Islet precursor cell (in vitro differentiated cells): ENCODE data around the gene PLXDC1.
A peak's percentile ranks its signal among the peaks of the same experiment; 100 is the strongest.
"Not testable (repeated sequence)": the region's sequence is repeated elsewhere in the genome, so short reads cannot be mapped to it uniquely, and the experiment has no call there.

ENCODE experiments used
- DNase-seq: peaks from one replicate; pipeline ENCODE4 v3.0.0-alpha.2; 2018

Gene PLXDC1

GRCh38 chr17:39057701-39058206, 93.7 kb downstream of the PLXDC1 start:
- DNase-seq = peak; percentile 29

- peak; percentile 20 for DNase-seq
Observed at GRCh38 chr17:39054111-39054645, 97.3 kb downstream of the PLXDC1 start.

- DNase-seq = not testable (repeated sequence)
Observed at GRCh38 chr17:39052423-39052822, 99.0 kb downstream of the PLXDC1 start.

- DNase-seq = peak; percentile 52
Observed at GRCh38 chr17:39051001-39051585, 100.3 kb downstream of the PLXDC1 start.

GRCh38 chr17:39045948-39046679, 105.3 kb downstream of the PLXDC1 start:
- peak; percentile 90 for DNase-seq

GRCh38 chr17:39036009-39036408, 115.4 kb downstream of the PLXDC1 start:
- DNase-seq = peak; percentile 97

- DNase-seq = not testable (repeated sequence)
Observed at GRCh38 chr17:39035578-39035977, 115.9 kb downstream of the PLXDC1 start.

GRCh38 chr17:39028690-39029089, 122.7 kb downstream of the PLXDC1 start:
- peak; percentile 46 for DNase-seq

- peak; percentile 71 for DNase-seq
Observed at GRCh38 chr17:39027455-39028035, 123.9 kb downstream of the PLXDC1 start.

GRCh38 chr17:39026980-39027451, 124.4 kb downstream of the PLXDC1 start:
- DNase-seq = peak; percentile 64

- DNase-seq = peak; percentile 13
Observed at GRCh38 chr17:39026346-39026745, 125.1 kb downstream of the PLXDC1 start.

- DNase-seq = peak; percentile 12
Observed at GRCh38 chr17:39022924-39023323, 128.5 kb downstream of the PLXDC1 start.

GRCh38 chr17:39020037-39020436, 131.4 kb downstream of the PLXDC1 start:
- DNase-seq = not testable (repeated sequence)

- no peak for DNase-seq
Observed at GRCh38 chr17:39018267-39019134, 132.9 kb downstream of the PLXDC1 start.

- DNase-seq = peak; percentile 49
Observed at GRCh38 chr17:39016193-39017153, 135.0 kb downstream of the PLXDC1 start.

GRCh38 chr17:39015546-39015935, 135.9 kb downstream of the PLXDC1 start:
- peak; percentile 52 for DNase-seq

GRCh38 chr17:39014795-39015545, 136.5 kb downstream of the PLXDC1 start:
- DNase-seq = peak; percentile 78

- DNase-seq = no peak
Observed at GRCh38 chr17:39014044-39014794, 137.2 kb downstream of the PLXDC1 start.
